Liver (tissue), 3 donors: Measurements from ENCODE around the gene TGFBI.

Experiments
- CTCF ChIP-seq: fragments of 150-350 bp; IDR thresholded peaks from 2 replicates; pipeline ENCODE4 v1.5.1; 2017; ENCODE audit warnings: improper control_type of control experiment, low read depth, low read length; ENCODE audit not compliant: missing input control
- RAD21 ChIP-seq, 2 donors: IDR thresholded peaks; 2 replicates each; pipeline ENCODE4 v1.6.1; 2016; ENCODE audit warnings: antibody characterized with exemption in 2 of 2, mild to moderate bottlenecking in 2 of 2
- donor health status: healthy.
- donor health status: healthy.

DNA sequence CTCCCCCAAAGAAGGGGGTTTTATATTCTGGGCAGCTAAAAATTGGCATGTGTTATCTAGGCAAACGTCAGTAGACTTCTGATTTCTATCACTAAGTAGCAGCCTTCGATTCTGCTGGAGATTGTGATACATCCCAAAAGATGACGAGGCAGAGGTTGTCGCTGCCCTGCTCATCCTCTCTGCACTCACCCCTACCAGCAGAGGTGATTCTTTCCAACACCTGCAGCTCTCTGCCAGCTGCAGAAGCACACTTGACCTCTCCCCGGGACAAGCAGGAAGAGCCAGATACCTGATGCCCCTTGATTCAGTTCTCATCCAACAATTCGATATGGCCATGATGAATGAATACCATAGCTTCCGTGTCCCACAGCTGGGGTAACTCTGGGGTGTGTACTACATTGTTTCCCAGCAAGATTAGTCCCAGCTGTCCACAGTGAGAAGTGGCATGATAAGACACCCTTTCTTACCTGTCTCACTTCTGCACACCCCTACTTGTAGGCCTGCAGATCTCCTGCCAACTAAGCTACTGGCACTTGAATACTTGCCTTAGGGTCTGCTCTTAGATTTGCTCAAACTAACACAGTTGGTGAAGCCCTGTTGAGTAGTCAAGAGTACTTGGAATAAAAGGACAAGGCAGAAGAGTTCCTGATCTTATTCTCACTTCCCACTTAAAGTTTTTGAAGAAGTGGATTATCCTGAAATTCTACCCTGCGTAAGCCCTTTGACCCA lies 66.3 kb downstream of the TGFBI start:
- TF ChIP-seq RAD21 (IDR thresholded peaks at IDR 0.05) (no peak), CTCF (no peak)
